ENCODE results near the gene ERG. TPM values are rescaled to one million over a fixed set of nuclear protein-coding genes. Genes with fewer than 3 reads are reported as not detected.

ERG gene
- total and polyA plus RNA-seq, 2 donors from 2014 or later, result 6.6 to 29.6 TPM

- no peaks in the 10 kb centered on the region for H3K9me3 ChIP-seq (ENCODE audit: control insufficient read depth in 2 of 3, insufficient read depth in 1 of 3, low read length in 3 of 3)
- no peaks in the 10 kb centered on the region for H3K4me1 ChIP-seq (ENCODE audit: control insufficient read depth in 2 of 3, insufficient read depth in 2 of 3, low read depth in 1 of 3, low read length in 3 of 3)
- no peak overlapping the region for H3K9ac ChIP-seq (ENCODE audit: low read length in 3 of 3)
- FAIRE-seq (no peak), DNase-seq (no peak)
- no peaks in the 10 kb centered on the region for H3K27me3 ChIP-seq (ENCODE audit: control insufficient read depth, insufficient read depth, low read length)
- intact Hi-C loops (cut with DNase I), result no loop called here
- TF ChIP-seq, protein P1, sequence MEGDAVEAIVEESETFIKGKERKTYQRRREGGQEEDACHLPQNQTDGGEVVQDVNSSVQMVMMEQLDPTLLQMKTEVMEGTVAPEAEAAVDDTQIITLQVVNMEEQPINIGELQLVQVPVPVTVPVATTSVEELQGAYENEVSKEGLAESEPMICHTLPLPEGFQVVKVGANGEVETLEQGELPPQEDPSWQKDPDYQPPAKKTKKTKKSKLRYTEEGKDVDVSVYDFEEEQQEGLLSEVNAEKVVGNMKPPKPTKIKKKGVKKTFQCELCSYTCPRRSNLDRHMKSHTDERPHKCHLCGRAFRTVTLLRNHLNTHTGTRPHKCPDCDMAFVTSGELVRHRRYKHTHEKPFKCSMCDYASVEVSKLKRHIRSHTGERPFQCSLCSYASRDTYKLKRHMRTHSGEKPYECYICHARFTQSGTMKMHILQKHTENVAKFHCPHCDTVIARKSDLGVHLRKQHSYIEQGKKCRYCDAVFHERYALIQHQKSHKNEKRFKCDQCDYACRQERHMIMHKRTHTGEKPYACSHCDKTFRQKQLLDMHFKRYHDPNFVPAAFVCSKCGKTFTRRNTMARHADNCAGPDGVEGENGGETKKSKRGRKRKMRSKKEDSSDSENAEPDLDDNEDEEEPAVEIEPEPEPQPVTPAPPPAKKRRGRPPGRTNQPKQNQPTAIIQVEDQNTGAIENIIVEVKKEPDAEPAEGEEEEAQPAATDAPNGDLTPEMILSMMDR (IDR thresholded peaks at IDR 0.05; ENCODE audit: borderline replicate concordance, extremely low read depth, insufficient read depth), result no peak
- no peak overlapping the region for H3K4me3 ChIP-seq (ENCODE audit: low read length in 3 of 3)
- no peak overlapping the region for H3K27ac ChIP-seq (ENCODE audit: low read depth in 2 of 2, low read length in 2 of 2)
- H3K36me3 ChIP-seq (ENCODE audit: control insufficient read depth in 2 of 3, insufficient read depth in 3 of 3, low read length in 3 of 3), result no peaks in the 10 kb centered on the region
Measured at GRCh38 chr21:38396325-38396724, 102.0 kb downstream of the ERG start.

DNA sequence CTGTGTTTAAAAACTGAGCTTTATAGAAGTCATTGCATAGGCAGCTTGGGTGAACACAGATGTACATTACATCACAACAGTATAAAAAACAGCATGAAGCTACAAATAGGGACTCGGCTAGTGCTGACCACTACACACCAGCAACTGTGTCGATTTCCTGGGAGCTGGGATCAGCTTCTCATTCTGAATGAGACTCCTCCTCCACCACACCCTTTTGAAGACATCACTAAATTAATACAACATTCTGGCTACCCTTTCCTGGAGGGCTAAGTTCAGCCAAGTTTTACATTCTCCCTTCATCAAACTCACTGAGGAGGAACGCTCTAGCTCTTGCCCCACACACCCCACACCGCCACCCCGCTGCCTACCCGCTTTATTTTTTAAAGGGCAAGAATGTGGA lies 102.7 kb downstream of the ERG start:
- no peaks in the 10 kb centered on the region for H3K27me3 ChIP-seq (ENCODE audit: control insufficient read depth, insufficient read depth, low read length)
- no peaks in the 10 kb centered on the region for H3K36me3 ChIP-seq (ENCODE audit: control insufficient read depth in 2 of 3, insufficient read depth in 3 of 3, low read length in 3 of 3)
- no peaks in the 10 kb centered on the region for H3K4me1 ChIP-seq (ENCODE audit: control insufficient read depth in 2 of 3, insufficient read depth in 2 of 3, low read depth in 1 of 3, low read length in 3 of 3)
- H3K9me3 ChIP-seq (ENCODE audit: control insufficient read depth in 2 of 3, insufficient read depth in 1 of 3, low read length in 3 of 3), result no peaks in the 10 kb centered on the region
- TF ChIP-seq, protein P1 (IDR thresholded peaks at IDR 0.05; ENCODE audit: borderline replicate concordance, extremely low read depth, insufficient read depth), result no peak
- H3K9ac ChIP-seq (ENCODE audit: low read length in 3 of 3), result no peak overlapping the region
- no peak overlapping the region for H3K4me3 ChIP-seq (ENCODE audit: low read length in 3 of 3)
- DNase-seq (no peak), FAIRE-seq (no peak)
- no peak overlapping the region for H3K27ac ChIP-seq (ENCODE audit: low read depth in 2 of 2, low read length in 2 of 2)
- intact Hi-C loops (cut with DNase I), result no loop called here

DNA sequence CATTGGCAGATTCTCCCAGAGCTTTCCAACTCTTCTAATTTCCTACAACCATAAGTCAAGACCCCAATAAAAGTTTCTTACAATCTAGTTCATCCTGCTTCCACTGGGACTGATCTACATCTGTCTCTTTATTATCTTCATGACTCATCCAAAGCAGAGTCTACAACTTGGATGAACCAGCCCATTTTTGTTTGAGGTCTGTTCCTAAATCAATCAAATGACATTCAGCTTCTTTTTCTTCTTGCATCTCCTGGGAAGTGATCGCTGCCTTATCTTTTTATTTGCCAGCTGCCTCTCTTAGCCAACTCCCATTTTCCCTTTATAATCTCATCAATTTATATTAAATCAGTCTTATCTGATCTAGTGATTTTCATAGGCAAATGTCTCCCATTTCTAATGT lies 105.6 kb downstream of the ERG start:
- Histone ChIP-seq H3K27me3 (ENCODE audit: control insufficient read depth, insufficient read depth, low read length) (no peaks in the 10 kb centered on the region), H3K4me3 (ENCODE audit: low read length in 3 of 3) (no peak overlapping the region), H3K9ac (ENCODE audit: low read length in 3 of 3) (no peak overlapping the region), H3K9me3 (ENCODE audit: control insufficient read depth in 2 of 3, insufficient read depth in 1 of 3, low read length in 3 of 3) (no peaks in the 10 kb centered on the region), H3K36me3 (ENCODE audit: control insufficient read depth in 2 of 3, insufficient read depth in 3 of 3, low read length in 3 of 3) (no peaks in the 10 kb centered on the region), H3K4me1 (ENCODE audit: control insufficient read depth in 2 of 3, insufficient read depth in 2 of 3, low read depth in 1 of 3, low read length in 3 of 3) (no peaks in the 10 kb centered on the region), H3K27ac (ENCODE audit: low read depth in 2 of 2, low read length in 2 of 2) (no peak overlapping the region)
- FAIRE-seq (no peak), DNase-seq (no peak)
- TF ChIP-seq, protein P1 (IDR thresholded peaks at IDR 0.05; ENCODE audit: borderline replicate concordance, extremely low read depth, insufficient read depth), result no peak
- intact Hi-C loops (cut with DNase I), result no loop called here

DNA sequence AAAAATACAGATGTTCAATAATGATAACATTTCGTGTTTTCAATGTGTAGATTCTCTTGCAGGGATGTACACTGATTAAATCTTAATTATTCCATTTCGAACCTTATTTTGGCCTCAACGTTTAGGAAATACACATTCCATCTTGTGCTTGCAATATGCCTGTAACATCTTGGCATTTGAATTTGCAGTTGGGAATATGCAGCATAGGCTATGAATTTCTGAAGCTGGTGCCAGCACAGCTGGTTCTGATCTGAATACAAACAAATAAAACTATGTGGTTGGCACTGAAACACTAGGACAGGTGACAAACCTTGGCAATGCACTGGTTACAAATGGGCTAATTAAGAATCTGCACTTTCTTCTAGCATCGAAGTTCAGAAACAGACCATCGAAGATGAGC lies 108.4 kb downstream of the ERG start:
- no peaks in the 10 kb centered on the region for H3K36me3 ChIP-seq (ENCODE audit: control insufficient read depth in 2 of 3, insufficient read depth in 3 of 3, low read length in 3 of 3)
- intact Hi-C loops (cut with DNase I), result no loop called here
- H3K4me1 ChIP-seq (ENCODE audit: control insufficient read depth in 2 of 3, insufficient read depth in 2 of 3, low read depth in 1 of 3, low read length in 3 of 3), result no peaks in the 10 kb centered on the region
- H3K27ac ChIP-seq (ENCODE audit: low read depth in 2 of 2, low read length in 2 of 2), result no peak overlapping the region
- H3K9me3 ChIP-seq (ENCODE audit: control insufficient read depth in 2 of 3, insufficient read depth in 1 of 3, low read length in 3 of 3), result no peaks in the 10 kb centered on the region
- DNase-seq (no peak), FAIRE-seq (no peak)
- no peak overlapping the region for H3K9ac ChIP-seq (ENCODE audit: low read length in 3 of 3)
- no peaks in the 10 kb centered on the region for H3K27me3 ChIP-seq (ENCODE audit: control insufficient read depth, insufficient read depth, low read length)
- TF ChIP-seq, protein P1 (IDR thresholded peaks at IDR 0.05; ENCODE audit: borderline replicate concordance, extremely low read depth, insufficient read depth), result no peak
- H3K4me3 ChIP-seq (ENCODE audit: low read length in 3 of 3), result no peak overlapping the region
